Endothelial cell of umbilical vein (primary cell): ENCODE results near the gene NUP153. TPM values are rescaled to one million over a fixed set of nuclear protein-coding genes. Genes with fewer than 3 reads are reported as not detected.

Source experiments
- BruUV-seq: library from RNA; stranded (reverse); fragments of 400-500 nt; replicated peaks from 2 replicates; lab custom pipeline; 2021; lab: Mats Ljungman, UMichigan
- CTCF ChIA-PET: fragments of 300-600, 350-600 bp; sonication (Branson Sonifier 250); formaldehyde crosslinking; loops from one replicate; lab custom pipeline; 2021; ENCODE audit warnings: antibody characterized with exemption, inconsistent platforms; lab: Charles Lee
- POLR2A ChIA-PET: fragments of 300-600, 350-600 bp; sonication (Branson Sonifier 250); formaldehyde crosslinking; loops from one replicate; lab custom pipeline; 2021; ENCODE audit warnings: antibody characterized with exemption, inconsistent platforms; lab: Charles Lee
- DNase-seq: peaks from one replicate; pipeline ENCODE4 v3.0.0-alpha.2; 2011; ENCODE audit warnings: low read depth, low spot score
- FAIRE-seq: peaks from 2 replicates; lab custom pipeline; 2011; peaks lifted over from hg19 to GRCh38; lab: Jason Lieb, UNC
- H2AFZ ChIP-seq: 2 replicates; pipeline ENCODE4 v1.6.0; 2012; ENCODE audit warnings: low read depth, low read length, control low read depth, inconsistent platforms
- H3K27ac ChIP-seq: 2 replicates; pipeline ENCODE4 v1.5.1; 2011; ENCODE audit warnings: low read depth, mild to moderate bottlenecking, control low read depth, low read length, moderate library complexity; ENCODE audit not compliant: insufficient read depth
- H3K27me3 ChIP-seq, 2 experiments: 2 replicates each; pipeline versions ENCODE4 v1.6.0 to v1.6.1; 2011; ENCODE audit warnings: low read length in 2 of 2, mixed read lengths in 1 of 2; ENCODE audit not compliant: control insufficient read depth in 2 of 2, insufficient read depth in 2 of 2
- H3K36me3 ChIP-seq, 2 experiments: 2 replicates in 1 of 2; 3 replicates in 1 of 2; pipeline ENCODE4 v1.5.1; 2011; ENCODE audit warnings: low read length in 2 of 2, mild to moderate bottlenecking in 1 of 2, moderate library complexity in 1 of 2; ENCODE audit not compliant: control insufficient read depth in 2 of 2, insufficient read depth in 2 of 2; ENCODE audit errors: extremely low read depth in 1 of 2
- H3K4me1 ChIP-seq: 3 replicates; pipeline ENCODE4 v1.5.1; 2011; ENCODE audit warnings: mild to moderate bottlenecking, low read length; ENCODE audit not compliant: control insufficient read depth, insufficient read depth; ENCODE audit errors: extremely low read depth
- H3K4me2 ChIP-seq: 2 replicates; pipeline ENCODE4 v1.6.1; 2011; ENCODE audit warnings: low read length, control low read depth, mixed read lengths; ENCODE audit not compliant: insufficient read depth
- H3K4me3 ChIP-seq, 3 experiments: fragments of 200-600 bp in 1 of 3; sonication (generic), shearing (Covaris generic) in 1 of 3; replicated peaks in 1 of 3; 2 replicates each; pipeline ENCODE4 v1.5.1; 2011 to 2016; ENCODE audit warnings: control low read depth in 3 of 3, low read length in 3 of 3, mild to moderate bottlenecking in 2 of 3, inconsistent platforms in 1 of 3, low read depth in 1 of 3, moderate library complexity in 1 of 3; ENCODE audit not compliant: insufficient read depth in 1 of 3
- H3K79me2 ChIP-seq: 2 replicates; pipeline ENCODE4 v1.6.0; 2012; ENCODE audit warnings: low read length, inconsistent platforms; ENCODE audit not compliant: control insufficient read depth, insufficient read depth
- H3K9ac ChIP-seq: replicated peaks from 2 replicates; pipeline ENCODE3; 2011; ENCODE audit warnings: low read length, control low read depth; ENCODE audit not compliant: insufficient read depth; ENCODE audit errors: extremely low read depth
- H3K9me1 ChIP-seq: replicated peaks from 3 replicates; pipeline ENCODE4 v1.6.0; 2011; ENCODE audit warnings: mild to moderate bottlenecking, low read length; ENCODE audit not compliant: control insufficient read depth, insufficient read depth; ENCODE audit errors: extremely low read depth
- H3K9me3 ChIP-seq: replicated peaks from 2 replicates; pipeline ENCODE4 v1.5.1; 2012; ENCODE audit warnings: low read length, inconsistent platforms; ENCODE audit not compliant: control insufficient read depth, insufficient read depth
- H4K20me1 ChIP-seq: replicated peaks from 2 replicates; pipeline ENCODE3; 2011; ENCODE audit warnings: mild to moderate bottlenecking, low read length; ENCODE audit not compliant: control insufficient read depth, insufficient read depth; ENCODE audit errors: extremely low read depth
- CTCF ChIP-seq, 2 donors: IDR thresholded peaks; 1 replicate in 1 of 2; 2 replicates in 1 of 2; pipeline ENCODE4 v1.5.1; 2011; ENCODE audit warnings: low read length in 2 of 2, mild to moderate bottlenecking in 2 of 2, moderate library complexity in 2 of 2, control low read depth in 1 of 2, inconsistent platforms in 1 of 2, low read depth in 1 of 2; ENCODE audit not compliant: insufficient read depth in 1 of 2; ENCODE audit errors: extremely low read depth in 1 of 2
- EZH2 ChIP-seq: IDR thresholded peaks from 2 replicates; pipeline ENCODE4 v1.6.1; 2012; ENCODE audit warnings: borderline replicate concordance, low read depth, mild to moderate bottlenecking, moderate library complexity, low read length, inconsistent platforms; ENCODE audit not compliant: severe bottlenecking
- FOS ChIP-seq: IDR thresholded peaks from 2 replicates; pipeline ENCODE4 v1.6.1; 2011; ENCODE audit warnings: mild to moderate bottlenecking, low read length, moderate library complexity, borderline replicate concordance; ENCODE audit not compliant: insufficient read depth
- GATA2 ChIP-seq: IDR thresholded peaks from 2 replicates; pipeline ENCODE4 v1.7.0; 2011; ENCODE audit warnings: low read depth, mild to moderate bottlenecking, moderate library complexity, mixed read lengths, low read length; ENCODE audit not compliant: insufficient read length, insufficient read depth
- JUN ChIP-seq: IDR thresholded peaks from 2 replicates; pipeline ENCODE4 v1.6.1; 2011; ENCODE audit warnings: borderline replicate concordance, low read depth; ENCODE audit not compliant: insufficient read length, insufficient read depth
- MAX ChIP-seq: IDR thresholded peaks from 2 replicates; pipeline ENCODE4 v1.6.1; 2011; ENCODE audit not compliant: insufficient read depth, insufficient read length
- MYC ChIP-seq: IDR thresholded peaks from one replicate; pipeline ENCODE4 v1.6.1; 2011; ENCODE audit warnings: mild to moderate bottlenecking, low read depth, low read length
- POLR2A ChIP-seq: IDR thresholded peaks from 2 replicates; pipeline ENCODE4 v1.6.1; 2012; ENCODE audit warnings: low read depth, mild to moderate bottlenecking, control low read depth, low read length
- POLR2AphosphoS5 ChIP-seq: IDR thresholded peaks from 2 replicates; pipeline ENCODE4 v1.6.1; 2012; ENCODE audit warnings: low read depth, mild to moderate bottlenecking, control low read depth, low read length, moderate library complexity; ENCODE audit not compliant: insufficient read depth
- dilution Hi-C: fragments of 300-500 bp; cut with MboI; formaldehyde crosslinking; loops from one replicate; pipeline ENCODE4 v1.15.0; 2019; ENCODE audit warnings: low sequenced_read_pairs; ENCODE audit not compliant: extremely low pct_ligation_motif_present
- intact Hi-C: fragments of 100-400 bp; cut with micrococcal nuclease; formaldehyde crosslinking; loops from one replicate; pipeline ENCODE4 v1.10.0; 2022
- polyA plus RNA-seq, 4 experiments: library from polyadenylated mRNA; depleted of rRNA in 3 of 4; stranded (reverse) in 3 of 4; unstranded in 1 of 4; fragments of >200 nt; gene quantifications; 2 replicates each; pipeline versions ENCODE4 v1.2.1 to v1.2.3, GENCODE V29; 2011 to 2012; ENCODE audit warnings: missing spikeins in 1 of 4
- total RNA-seq: library from RNA; stranded (reverse); gene quantifications from 2 replicates; pipeline ENCODE4 v1.2.3, GENCODE V29; 2021

Gene NUP153
- total and polyA plus RNA-seq, 2 donors (not counting 3 experiments of a cell fraction or from before 2014, with no cell fraction given): 22.0 to 51.0 TPM

- dilution Hi-C loops: no loop called here
- Histone ChIP-seq H3K9me1 (no peaks in the 10 kb centered on the region), H3K9me3 (no peaks in the 10 kb centered on the region), H3K4me2 (no peak overlapping the region), H4K20me1 (no peaks in the 10 kb centered on the region), H3K9ac (no peak overlapping the region), H3K27ac (no peak overlapping the region), H3K79me2 (peaks cover 45% of the 10 kb centered on the region), H3K4me3 (no peak overlapping the region), H3K36me3 (peaks cover 10 to 19% of the 10 kb centered on the region in 2 experiments), H3K4me1 (peaks cover 16% of the 10 kb centered on the region), H2AFZ (no peak overlapping the region), H3K27me3 (no peaks in the 10 kb centered on the region)
- DNase-seq (no peak), FAIRE-seq (no peak)
- ChIA-PET CTCF (interaction anchor here (0.5 to 1.0 kb wide), 2 partner anchors 13 to 32 kb away, joined by 3 to 4 read pairs; no protein-coding TSS in a partner anchor), POLR2A (no interaction called here)
- no TSS peak for BruUV-seq
- TF ChIP-seq MAX (no peak), FOS (no peak), POLR2AphosphoS5 (no peak), POLR2A (no peak), EZH2 (no peak), GATA2 (no peak), CTCF (IDR thresholded peaks at IDR 0.05; ENCODE audit: extremely low read depth in 1 of 2, insufficient read depth in 1 of 2, low read depth in 1 of 2, low read length in 2 of 2) (no peak), JUN (no peak), MYC (no peak)
- intact Hi-C loops: no loop called here
Measured at GRCh38 chr6:17632934-17633333, 73.8 kb downstream of the NUP153 start.
